Liver (tissue), 3 donors: ENCODE results near the gene CHTF18.

ENCODE experiments used
- CTCF ChIP-seq: fragments of 150-350 bp; IDR thresholded peaks from 2 replicates; pipeline ENCODE4 v1.5.1; 2017; ENCODE audit warnings: improper control_type of control experiment, low read depth, low read length; ENCODE audit not compliant: missing input control
- GABPA ChIP-seq, 2 donors: IDR thresholded peaks in 1 of 2; conservative IDR thresholded peaks in 1 of 2; 2 replicates each; pipeline ENCODE4 v1.6.1; 2016; ENCODE audit warnings: antibody characterized with exemption in 2 of 2, mild to moderate bottlenecking in 1 of 2, moderate library complexity in 1 of 2
- MAX ChIP-seq: IDR thresholded peaks from 2 replicates; pipeline ENCODE4 v1.6.1; 2016; ENCODE audit warnings: antibody characterized with exemption
- NR2F2 ChIP-seq: IDR thresholded peaks from 2 replicates; pipeline ENCODE4 v1.6.1; 2016; ENCODE audit warnings: antibody characterized with exemption
- RAD21 ChIP-seq, 2 donors: IDR thresholded peaks; 2 replicates each; pipeline ENCODE4 v1.6.1; 2016; ENCODE audit warnings: antibody characterized with exemption in 2 of 2, mild to moderate bottlenecking in 2 of 2
- REST ChIP-seq: IDR thresholded peaks from 2 replicates; pipeline ENCODE4 v1.6.1; 2016; ENCODE audit warnings: antibody characterized with exemption, mild to moderate bottlenecking
- RXRA ChIP-seq, 2 donors: IDR thresholded peaks; 2 replicates each; pipeline ENCODE4 v1.6.1; 2017 to 2018; ENCODE audit warnings: antibody characterized with exemption in 2 of 2, mild to moderate bottlenecking in 1 of 2
- TAF1 ChIP-seq: conservative IDR thresholded peaks from 2 replicates; pipeline ENCODE4 v1.6.1; 2016; ENCODE audit warnings: antibody characterized with exemption, mild to moderate bottlenecking
- YY1 ChIP-seq: IDR thresholded peaks from 2 replicates; pipeline ENCODE4 v1.6.1; 2016; ENCODE audit warnings: antibody characterized with exemption, mild to moderate bottlenecking
- donor health status: healthy.
- donor health status: healthy.

- TF ChIP-seq REST: no peak
- no peak for TF ChIP-seq CTCF
- no peak for TF ChIP-seq GABPA (IDR thresholded peaks at IDR 0.05 in 1 of 2, conservative IDR thresholded peaks at IDR 0.05 in 1 of 2)
- no peak for TF ChIP-seq MAX
- no peak for TF ChIP-seq RXRA (IDR thresholded peaks at IDR 0.05)
- TF ChIP-seq TAF1: no peak
- TF ChIP-seq YY1: no peak
- TF ChIP-seq NR2F2: no peak
- TF ChIP-seq RAD21 (IDR thresholded peaks at IDR 0.05): no peak
Measured at GRCh38 chr16:824601-825000, 36.2 kb downstream of the CHTF18 start.
